HG02870 (cell line): Measurements from ENCODE around the gene TM9SF4.
A peak's percentile ranks its signal among the peaks of the same experiment; 100 is the strongest.

Experiments
- ATAC-seq: cut with Tn5 transposase; IDR thresholded peaks from one replicate; pipeline ENCODE4 v1.9.1; 2021; ENCODE audit warnings: mild to moderate bottlenecking, moderate library complexity; ENCODE audit not compliant: unreplicated experiment

Gene TM9SF4

DNA sequence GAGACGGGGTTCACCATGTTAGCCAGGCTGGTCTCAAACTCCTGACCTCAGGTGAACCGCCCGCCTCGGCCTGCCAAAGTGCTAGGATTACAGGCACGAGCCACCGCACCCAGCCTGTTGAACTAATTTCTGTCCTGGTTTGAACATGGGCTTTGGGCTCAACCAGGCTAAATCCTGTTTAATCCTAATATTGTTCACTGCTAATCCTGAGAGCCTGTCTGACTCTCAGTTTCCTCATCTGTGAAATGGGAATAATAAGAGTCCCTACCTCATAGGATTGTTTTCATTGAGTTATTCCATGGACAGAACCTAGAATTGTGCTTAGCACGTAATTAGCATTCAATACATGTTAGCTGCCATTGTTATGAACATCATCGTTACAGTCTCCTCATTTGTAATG is 17.4 kb downstream of the TM9SF4 start:
- ATAC-seq: no peak

DNA sequence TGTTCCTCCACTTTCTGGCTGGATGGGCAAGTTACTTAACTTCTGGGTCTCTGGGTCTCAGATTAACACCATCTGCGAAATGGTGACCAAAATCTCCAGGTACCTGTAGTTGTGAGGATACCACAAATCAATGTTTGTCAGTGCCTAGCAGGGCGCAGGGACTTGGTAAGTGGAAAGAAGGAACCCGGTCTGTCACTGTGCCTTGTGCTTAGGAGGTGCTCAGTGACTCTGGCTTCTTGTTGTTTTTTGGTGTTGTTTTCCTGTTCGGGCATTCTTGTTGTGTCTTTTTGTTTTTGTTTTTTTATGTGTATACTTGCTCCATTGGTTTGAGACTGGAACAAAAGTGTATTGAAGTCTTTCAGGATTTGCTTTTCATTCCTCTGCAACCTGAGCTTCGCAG is 17.8 kb downstream of the TM9SF4 start:
- no peak for ATAC-seq

DNA sequence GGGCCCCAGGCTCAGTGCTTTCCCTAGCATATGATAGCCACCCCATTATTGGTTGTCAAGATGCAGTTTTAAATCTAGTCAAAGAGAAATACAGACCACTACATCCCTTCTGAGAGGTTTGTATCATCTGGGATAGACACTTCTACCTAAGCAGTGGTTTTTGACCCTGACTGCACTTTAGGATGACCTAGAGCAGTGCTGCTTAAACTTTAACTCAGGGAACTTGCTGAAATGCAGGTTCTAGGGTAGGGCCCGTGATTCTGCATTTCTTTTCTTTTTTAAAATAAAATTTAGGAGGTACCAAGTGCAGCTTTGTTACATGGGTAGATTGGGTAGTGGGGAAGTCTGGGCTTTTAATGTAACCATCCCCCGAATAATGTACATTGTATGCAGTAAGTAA is 18.7 kb downstream of the TM9SF4 start:
- ATAC-seq: no peak

DNA sequence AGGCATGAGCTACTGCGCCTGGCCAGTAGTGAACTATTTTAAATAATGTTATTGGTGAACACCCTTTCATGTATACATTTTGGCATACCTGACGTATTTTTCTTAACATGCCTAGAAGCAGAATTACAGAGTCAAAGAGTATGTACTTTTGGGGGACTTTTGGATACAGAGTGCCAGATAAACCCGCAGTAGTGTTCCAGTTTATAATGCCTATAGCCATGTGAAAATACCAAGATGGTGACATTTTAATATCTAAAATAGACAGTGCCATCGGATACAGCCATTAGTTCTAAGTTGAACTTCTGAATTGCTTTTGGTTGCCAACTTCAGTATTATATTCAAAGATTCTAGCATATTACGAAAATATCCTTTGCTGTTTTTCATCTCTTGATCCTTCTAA is 20.3 kb downstream of the TM9SF4 start:
- no peak for ATAC-seq

DNA sequence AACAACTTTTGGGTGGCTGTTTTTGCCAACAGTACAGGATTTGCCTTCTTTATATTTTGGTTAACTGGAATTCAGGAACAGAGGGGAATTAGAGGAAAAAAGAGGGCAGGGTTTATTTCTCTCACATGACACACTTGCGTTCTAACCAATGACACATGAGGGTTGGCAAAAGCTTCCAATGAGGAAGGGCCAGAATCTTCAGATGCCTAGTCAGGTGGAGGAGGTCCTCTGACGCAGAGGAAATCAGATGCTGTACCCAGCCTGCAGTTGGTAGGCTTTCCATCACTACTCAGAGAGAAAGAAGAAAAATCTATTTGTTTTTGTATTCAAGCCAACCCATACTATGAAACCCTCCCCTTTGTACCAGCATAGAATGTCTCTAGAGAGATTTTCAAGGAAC is 20.8 kb downstream of the TM9SF4 start:
- no peak for ATAC-seq

DNA sequence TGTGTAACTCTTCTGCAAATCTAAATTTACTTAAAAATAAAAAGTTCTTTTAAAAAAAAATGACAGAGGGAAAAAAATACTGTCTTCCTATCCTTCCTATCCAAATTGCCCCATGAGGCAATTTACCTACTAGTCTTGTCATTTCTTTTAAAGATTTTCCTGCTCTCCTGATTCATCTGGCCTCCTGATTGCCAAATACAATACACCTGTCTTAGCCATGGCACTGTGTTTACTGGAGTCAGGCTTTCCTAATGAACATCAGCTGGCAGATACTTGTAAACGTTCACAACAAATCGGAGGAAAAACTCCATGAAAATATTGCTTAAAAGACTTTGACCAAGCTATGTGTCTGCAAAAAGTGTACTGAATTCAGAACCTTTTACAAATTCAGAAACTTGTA is 21.5 kb downstream of the TM9SF4 start:
- no peak for ATAC-seq

DNA sequence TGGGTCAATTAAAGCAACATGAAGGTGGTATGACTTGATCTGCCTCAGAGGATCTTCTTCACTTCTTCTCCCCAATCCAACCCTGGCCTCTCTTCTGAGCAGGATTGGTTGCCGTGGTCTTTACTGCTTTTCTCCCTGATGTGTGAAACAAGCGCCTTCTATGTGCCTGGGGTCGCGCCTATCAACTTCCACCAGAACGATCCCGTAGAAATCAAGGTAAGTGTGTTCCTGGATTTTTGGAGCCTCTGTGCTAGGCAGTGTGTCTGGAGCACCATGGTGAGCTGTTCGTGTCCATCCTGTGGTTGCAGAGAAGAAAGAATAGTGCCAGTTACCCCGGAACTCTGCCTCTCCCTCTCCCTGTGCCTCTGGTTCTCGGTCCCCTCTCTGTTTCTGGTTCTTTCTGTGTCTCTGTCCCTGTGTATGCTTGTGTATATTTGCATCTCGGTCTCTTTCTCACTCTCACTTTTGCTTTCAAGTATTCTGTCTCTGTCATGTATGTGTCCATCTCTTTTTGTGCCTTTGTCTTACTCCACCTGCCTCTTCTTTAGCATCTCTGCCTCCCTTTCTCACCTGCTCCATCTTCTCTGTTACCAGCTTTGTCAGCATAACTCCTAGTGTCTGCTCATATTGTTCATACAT is 23.5 kb downstream of the TM9SF4 start:
- ATAC-seq: peak; percentile 89

DNA sequence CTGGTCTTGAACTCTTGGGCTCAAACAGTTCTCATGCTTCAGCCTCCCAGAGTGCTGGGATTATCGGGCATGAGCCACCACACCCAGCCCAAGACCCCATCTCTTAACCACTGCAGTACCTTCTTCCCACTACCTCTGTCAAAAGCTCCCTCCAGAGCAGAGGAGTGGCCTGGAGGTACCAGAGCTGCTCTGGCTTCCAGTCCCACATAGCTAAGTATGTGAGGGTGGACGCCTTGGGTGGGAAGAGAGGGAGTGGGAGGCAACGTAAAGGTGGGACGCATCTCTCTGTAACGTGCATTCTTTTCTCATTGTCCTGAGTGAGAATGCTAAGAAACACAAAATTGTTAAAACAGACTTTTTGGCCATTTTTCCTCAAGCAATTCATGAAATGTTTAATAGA is 24.5 kb downstream of the TM9SF4 start:
- no peak for ATAC-seq

DNA sequence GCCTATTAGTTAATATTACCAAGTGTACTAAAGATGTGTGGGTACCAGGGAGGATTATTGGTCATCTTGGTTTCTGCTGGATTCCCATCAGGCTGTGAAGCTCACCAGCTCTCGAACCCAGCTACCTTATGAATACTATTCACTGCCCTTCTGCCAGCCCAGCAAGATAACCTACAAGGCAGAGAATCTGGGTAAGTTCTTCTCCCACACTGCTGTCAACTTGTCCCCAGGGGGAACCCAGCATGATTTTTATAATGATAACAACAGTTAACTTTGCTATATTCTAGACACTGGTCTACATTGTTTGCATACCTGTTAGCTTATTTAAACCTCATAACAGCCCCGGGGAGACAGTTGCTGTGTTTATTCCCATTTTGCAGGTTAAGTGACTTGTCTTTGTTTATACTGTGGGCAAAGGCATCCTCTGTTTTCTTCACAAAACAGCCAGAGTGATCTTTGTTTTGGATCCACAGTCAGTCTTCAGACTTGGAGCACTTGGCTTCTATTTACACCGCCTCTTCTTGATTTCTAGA is 26.5 kb downstream of the TM9SF4 start:
- no peak for ATAC-seq

DNA sequence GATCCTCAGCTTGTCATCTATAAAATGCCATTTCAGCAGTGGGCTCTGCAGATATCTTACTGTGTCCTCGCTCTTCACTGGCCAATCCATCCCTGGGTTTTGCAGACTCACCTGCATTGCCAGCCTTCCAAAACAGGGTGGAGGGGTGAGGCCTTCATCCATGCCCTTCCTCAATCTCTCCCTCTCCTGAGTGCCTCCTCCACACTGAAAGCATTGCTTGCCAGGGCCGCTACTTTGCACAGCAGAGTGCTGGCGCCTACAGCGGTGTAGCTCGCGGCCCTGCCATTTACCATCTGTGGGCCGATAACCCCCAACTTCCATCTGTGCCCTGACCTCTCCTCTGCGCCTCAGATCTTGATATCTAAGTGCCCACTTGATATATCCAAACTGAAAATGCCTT is 29.4 kb downstream of the TM9SF4 start:
- ATAC-seq: no peak

DNA sequence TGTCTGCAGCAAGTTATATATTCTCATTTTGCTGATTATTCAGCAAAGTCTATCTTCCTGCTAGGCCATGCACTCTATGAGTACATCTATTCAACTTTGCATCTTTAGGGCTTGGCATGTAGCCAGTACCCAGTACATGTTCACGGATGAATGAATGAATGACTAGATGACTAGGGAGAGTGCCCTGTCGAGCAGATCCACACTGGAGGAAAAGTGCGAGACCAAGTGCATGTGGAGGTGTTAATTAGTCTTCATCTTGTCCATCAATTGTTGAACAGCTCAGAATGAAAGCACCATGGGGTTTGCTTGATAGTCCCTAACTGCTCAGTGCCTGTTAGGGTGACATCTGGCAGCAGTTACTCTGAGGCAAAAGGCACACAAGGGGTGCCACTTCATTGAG is 30.4 kb downstream of the TM9SF4 start:
- ATAC-seq: no peak

DNA sequence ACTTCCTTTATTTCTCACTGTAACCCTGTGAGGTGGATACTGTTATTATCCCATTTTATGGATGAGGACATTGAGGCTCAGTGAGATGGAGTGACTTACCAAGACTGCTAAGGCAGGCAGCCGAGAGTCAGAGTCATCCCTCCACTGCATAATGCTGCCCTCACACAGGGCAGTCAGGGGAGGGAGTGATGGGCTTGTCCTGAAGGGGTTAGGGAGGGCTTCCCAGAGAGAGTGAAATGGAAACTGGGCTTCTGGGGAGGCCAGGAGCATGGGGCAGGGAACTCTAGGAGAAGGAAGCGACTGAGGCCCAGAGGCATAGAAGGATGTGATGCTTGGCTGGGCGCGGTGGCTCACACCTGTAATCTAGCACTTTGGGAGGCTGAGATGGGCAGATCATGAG is 31.1 kb downstream of the TM9SF4 start:
- no peak for ATAC-seq

DNA sequence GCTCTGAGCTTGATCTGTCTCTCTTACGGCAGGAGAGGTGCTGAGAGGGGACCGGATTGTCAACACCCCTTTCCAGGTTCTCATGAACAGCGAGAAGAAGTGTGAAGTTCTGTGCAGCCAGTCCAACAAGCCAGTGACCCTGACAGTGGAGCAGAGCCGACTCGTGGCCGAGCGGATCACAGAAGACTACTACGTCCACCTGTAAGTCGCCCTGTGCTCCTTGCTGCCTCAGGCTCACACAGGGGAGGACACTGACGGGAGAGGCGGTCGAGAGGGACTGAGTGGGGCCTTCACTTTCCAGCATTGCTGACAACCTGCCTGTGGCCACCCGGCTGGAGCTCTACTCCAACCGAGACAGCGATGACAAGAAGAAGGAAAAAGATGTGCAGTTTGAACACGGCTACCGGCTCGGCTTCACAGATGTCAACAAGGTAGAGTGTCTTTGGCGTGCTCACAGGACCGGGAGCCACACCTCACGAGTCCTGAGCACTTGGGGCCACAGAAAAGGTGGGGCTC is 32.0 kb downstream of the TM9SF4 start:
- ATAC-seq: no peak

DNA sequence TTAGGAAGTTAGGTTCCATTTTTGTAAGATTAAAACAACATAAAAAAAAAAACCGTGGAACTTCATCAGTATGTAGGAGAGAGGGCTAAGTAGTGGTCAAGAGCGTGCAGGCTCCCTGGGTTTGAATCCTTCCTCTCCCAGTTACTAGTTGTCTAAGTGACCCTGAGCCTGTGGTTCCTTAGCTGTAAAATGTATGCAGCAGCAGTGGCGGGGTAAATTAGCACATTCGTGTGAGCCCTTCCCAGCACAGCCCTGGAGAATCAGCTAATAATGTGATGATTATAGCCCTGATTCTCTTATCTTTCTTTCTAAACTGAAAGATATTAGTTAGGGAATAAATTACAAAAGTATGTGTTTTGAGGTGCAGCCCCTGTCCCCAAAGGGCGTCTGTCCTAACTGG is 32.6 kb downstream of the TM9SF4 start:
- ATAC-seq: no peak

DNA sequence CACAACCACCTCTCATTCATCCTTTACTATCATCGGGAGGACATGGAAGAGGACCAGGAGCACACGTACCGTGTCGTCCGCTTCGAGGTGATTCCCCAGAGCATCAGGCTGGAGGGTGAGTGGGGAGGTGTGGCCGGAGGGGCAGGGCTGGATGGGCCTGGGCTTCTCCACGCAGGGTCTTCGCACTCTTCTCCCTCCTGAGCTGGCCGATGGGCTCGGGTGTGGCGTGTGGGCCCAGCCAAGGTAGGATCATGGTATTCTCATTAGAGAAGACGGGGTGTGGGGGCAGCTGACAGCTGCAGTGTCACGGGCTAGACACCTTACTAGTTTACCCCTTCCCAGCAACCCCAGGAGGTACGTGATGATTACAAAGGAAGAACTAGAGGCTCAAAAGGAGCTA is 33.5 kb downstream of the TM9SF4 start:
- ATAC-seq: no peak

DNA sequence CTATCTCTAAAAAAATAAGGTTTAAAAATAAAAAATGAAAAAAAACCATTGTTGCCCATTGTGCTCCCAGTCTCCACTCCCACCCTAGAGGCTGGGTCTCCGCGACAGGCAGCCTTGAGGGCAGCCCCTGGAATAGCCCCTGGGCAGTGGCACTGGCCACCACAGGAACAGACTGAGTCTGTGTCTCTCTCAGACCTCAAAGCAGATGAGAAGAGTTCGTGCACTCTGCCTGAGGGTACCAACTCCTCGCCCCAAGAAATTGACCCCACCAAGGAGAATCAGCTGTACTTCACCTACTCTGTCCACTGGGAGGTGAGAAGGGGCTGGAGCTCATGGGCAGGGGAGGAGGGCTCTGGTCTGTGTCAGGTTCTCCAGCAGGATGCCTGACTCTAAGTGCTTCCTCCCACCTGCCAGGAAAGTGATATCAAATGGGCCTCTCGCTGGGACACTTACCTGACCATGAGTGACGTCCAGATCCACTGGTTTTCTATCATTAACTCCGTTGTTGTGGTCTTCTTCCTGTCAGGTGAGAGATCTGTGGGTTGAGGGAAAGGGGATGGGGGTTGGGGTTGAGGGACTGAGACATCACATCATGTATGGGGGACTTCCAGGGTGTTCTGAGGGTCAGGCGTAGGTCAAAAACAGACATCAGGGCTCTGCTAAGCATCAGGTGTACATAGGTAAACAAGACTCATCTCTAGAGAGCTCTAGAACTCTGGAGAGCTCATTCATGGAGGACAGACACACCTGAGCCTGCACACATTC is 35.6 kb downstream of the TM9SF4 start:
- ATAC-seq: no peak

DNA sequence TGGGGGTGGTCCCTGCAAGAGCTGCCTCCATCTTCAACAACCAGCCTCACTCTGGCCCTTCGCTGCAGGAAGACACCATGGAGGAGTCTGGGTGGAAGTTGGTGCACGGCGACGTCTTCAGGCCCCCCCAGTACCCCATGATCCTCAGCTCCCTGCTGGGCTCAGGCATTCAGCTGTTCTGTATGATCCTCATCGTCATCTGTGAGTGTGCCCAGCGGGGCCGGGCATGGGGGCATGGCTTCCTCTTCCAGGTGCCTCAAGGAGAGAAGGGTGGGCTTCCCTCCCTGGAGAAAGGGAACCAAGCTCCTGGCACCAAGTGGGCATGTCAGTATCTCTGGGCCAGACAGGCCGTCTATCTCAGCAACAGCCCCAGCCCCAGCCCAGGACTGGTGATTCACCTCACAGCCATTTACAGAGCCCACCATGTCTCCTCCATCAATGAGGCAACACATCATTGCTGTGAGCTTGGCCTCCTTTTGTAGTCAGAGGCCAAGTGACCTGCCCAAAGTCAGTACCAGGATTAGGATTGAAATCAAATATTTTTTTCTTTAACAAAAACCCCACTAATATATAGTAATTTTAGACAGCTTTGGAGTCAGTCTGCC is 40.2 kb downstream of the TM9SF4 start:
- ATAC-seq: no peak

DNA sequence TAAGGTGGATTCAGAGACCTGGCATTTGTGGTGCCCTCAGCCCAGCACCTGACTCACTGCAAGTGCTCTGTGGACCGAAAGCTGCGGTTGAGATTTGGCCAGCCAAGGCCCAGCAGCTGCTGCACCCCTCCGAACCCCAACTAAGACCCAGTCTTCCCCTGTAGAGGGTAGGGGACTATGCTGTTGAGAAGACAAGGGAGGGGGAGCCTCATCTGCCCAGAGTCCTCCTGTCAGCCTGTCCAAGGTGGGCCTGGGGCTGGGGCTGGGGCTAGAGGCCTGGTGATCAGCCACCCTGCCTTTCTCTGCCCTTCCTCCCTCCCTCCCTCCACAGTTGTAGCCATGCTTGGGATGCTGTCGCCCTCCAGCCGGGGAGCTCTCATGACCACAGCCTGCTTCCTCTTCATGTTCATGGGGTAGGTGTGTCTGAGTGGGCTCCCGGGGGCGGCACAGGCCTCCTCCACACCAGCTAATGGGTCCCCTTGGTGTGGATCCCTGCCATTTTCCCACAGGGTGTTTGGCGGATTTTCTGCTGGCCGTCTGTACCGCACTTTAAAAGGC is 40.9 kb downstream of the TM9SF4 start:
- ATAC-seq: no peak

DNA sequence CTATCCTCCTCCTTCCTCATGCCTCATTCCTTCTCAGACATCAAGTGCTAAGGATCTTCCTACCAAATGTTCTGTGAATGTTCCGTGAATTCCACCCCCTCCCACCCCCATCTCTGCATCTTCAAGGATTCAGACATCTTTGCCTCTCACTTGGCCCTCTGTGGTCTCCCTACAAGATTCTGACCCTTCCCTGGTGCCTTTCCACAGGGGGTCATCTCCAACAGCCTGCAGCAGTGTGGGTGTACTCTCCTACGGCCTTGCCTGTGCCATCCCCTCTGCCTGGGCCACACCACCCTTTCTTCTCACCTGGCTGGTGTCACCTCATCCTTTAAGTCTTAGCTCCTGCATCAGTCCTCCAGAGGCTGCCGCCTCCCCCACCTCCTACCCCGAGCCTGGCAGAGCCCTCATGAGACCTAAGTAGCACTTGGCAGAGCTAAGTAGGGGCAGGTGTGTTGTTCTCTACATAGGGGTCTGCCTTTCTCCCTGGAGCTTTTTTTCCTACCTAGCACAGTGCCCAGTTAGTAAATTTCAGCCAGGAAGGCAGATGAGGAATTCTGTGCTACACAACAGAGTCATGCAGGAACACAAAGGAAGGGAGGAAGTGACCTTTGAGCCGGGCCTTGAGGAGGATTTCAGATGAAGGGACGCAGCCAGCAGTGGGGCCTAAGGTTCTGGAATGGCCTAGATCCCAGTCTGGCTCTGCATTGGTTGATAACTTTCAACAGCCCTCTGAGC is 43.1 kb downstream of the TM9SF4 start:
- no peak for ATAC-seq

DNA sequence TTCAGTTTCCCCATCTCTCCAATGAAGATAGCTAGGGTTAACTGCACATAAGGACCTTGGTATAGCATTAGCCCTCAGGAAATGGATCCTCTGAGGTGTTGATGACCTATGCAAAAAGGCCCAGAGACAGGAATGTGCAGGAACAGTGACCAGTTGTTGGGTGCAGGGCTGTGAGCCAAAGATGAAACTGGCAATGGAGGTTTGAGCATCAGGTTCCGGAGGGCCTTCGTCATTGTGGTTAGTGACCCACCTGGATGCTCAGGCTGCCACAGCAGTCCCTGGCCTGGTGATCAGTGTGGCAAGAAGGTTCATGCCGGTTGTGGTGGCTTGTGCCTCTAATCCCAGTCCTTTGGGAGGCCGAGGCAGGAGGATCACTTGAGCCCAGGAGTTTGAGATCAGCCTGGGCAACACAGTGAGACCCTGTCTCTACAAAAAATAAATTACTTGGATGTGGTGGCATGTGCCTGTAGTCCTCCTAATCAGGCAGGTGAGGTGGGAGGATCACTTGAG is 43.7 kb downstream of the TM9SF4 start:
- no peak for ATAC-seq

DNA sequence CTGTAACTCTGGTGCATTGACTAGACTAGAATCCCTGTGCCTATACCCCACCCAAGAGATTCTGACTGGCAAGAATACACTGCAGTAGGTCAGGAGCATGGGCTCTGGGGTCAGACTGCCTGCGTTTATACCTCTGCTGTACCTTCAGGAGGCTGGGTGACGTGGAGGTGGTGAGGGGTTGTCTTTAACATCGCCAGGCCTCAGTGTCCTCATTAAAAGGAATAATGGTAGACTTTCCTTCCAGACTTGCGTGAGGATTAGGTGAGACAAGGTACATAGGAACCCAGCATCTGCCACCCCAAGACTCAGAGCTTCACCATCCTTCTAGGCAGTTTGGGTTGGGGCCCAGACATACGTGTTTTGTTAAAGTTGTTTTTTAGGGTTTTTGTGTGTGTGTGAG is 44.3 kb downstream of the TM9SF4 start:
- no peak for ATAC-seq
